Spinal cord (tissue), 10 donors: ENCODE measurements around the gene GLMN. TPM values are rescaled to one million over a fixed set of nuclear protein-coding genes. Genes with fewer than 3 reads are reported as not detected.

ENCODE experiments used
- DNase-seq, 6 donors: peaks; one replicate each; pipeline versions ENCODE4 v3.0.0 to v3.0.0-alpha.2; 2013 to 2015; ENCODE audit warnings: low spot score in 6 of 6, low read depth in 4 of 6
- H3K27ac ChIP-seq: one replicate; pipeline ENCODE4 v1.5.1; 2013; ENCODE audit warnings: low read depth, low read length, control low read depth
- H3K27me3 ChIP-seq: one replicate; pipeline ENCODE4 v1.6.1; 2013; ENCODE audit warnings: low read length; ENCODE audit not compliant: control insufficient read depth, insufficient read depth
- H3K36me3 ChIP-seq: one replicate; pipeline ENCODE4 v1.6.1; 2013; ENCODE audit warnings: low read length; ENCODE audit not compliant: control insufficient read depth, insufficient read depth
- H3K4me1 ChIP-seq: one replicate; pipeline ENCODE4 v1.6.1; 2013; ENCODE audit warnings: low read length; ENCODE audit not compliant: control insufficient read depth, insufficient read depth
- H3K4me3 ChIP-seq: one replicate; pipeline ENCODE4 v1.5.1; 2013; ENCODE audit warnings: low read depth, low read length, control low read depth
- H3K9me3 ChIP-seq: one replicate; pipeline ENCODE4 v1.6.1; 2013; ENCODE audit warnings: low read length; ENCODE audit not compliant: control insufficient read depth, insufficient read depth
- WGBS: methylation state at CpG from one replicate; pipeline ENCODE4 v1.1.5; 2013; ENCODE audit warnings: missing lambda C conversion rate; ENCODE audit not compliant: insufficient coverage; 5-methylcytosine and 5-hydroxymethylcytosine counted together
- polyA plus RNA-seq, 2 donors: library from polyadenylated mRNA; unstranded; fragments of 120-200 nt; gene quantifications; one replicate each; pipeline ENCODE4 v1.2.1, GENCODE V29; 2013; ENCODE audit not compliant: insufficient read length in 2 of 2
- total RNA-seq, 2 donors: library from RNA; depleted of rRNA in 1 of 2; stranded (reverse); fragments of 120-200 nt in 1 of 2; fragments of >200 nt in 1 of 2; gene quantifications; one replicate each; pipeline versions ENCODE4 v1.2.3 to v1.2.4, GENCODE V29; 2013 to 2014
- donor health status: healthy.

Gene GLMN
- total and polyA plus RNA-seq, 4 donors = 15.1 to 28.7 (median 24.8) TPM

- no peak overlapping the region for H3K4me3 ChIP-seq
- H3K9me3 ChIP-seq = peaks cover 5% of the 10 kb centered on the region
- no CpG with 5 or more reads among the region's 2 CpGs for WGBS
- H3K36me3 ChIP-seq = no peaks in the 10 kb centered on the region
- no peaks in the 10 kb centered on the region for H3K4me1 ChIP-seq
- no peak for DNase-seq
- H3K27me3 ChIP-seq = no peaks in the 10 kb centered on the region
- no peak overlapping the region for H3K27ac ChIP-seq
Observed at GRCh38 chr1:92211166-92211565, 87.6 kb downstream of the GLMN start.

- Histone ChIP-seq H3K27ac (no peak overlapping the region), H3K36me3 (no peaks in the 10 kb centered on the region), H3K9me3 (peaks cover 5% of the 10 kb centered on the region), H3K4me1 (no peaks in the 10 kb centered on the region), H3K4me3 (no peak overlapping the region), H3K27me3 (no peaks in the 10 kb centered on the region)
- no CpG with 5 or more reads among the region's 2 CpGs for WGBS
- DNase-seq = no peak
Observed at GRCh38 chr1:92210701-92211100, 88.1 kb downstream of the GLMN start.

GRCh38 chr1:92203105-92203504, 95.7 kb downstream of the GLMN start:
- Histone ChIP-seq H3K9me3 (peaks cover 5% of the 10 kb centered on the region), H3K27me3 (no peaks in the 10 kb centered on the region), H3K27ac (no peak overlapping the region), H3K36me3 (no peaks in the 10 kb centered on the region), H3K4me1 (no peaks in the 10 kb centered on the region), H3K4me3 (no peak overlapping the region)
- no peak for DNase-seq

GRCh38 chr1:92201973-92202372, 96.8 kb downstream of the GLMN start:
- Histone ChIP-seq H3K27ac (no peak overlapping the region), H3K9me3 (peaks cover 5% of the 10 kb centered on the region), H3K36me3 (no peaks in the 10 kb centered on the region), H3K4me3 (no peak overlapping the region), H3K27me3 (no peaks in the 10 kb centered on the region), H3K4me1 (no peaks in the 10 kb centered on the region)
- no peak for DNase-seq
- 90% methylated on average over 2 of the region's 5 CpGs for WGBS

Other genes starting within 250 kb of the GLMN start
- under 1 TPM in 1 of 2 donors, not detected in 1; 0.44 TPM for gene SETSIP, start 223.6 kb downstream of the GLMN start, total RNA-seq
- gene SETSIP, start 223.6 kb downstream of the GLMN start, polyA plus RNA-seq = under 1 TPM in 1 of 2 donors, not detected in 1; 0.42 TPM
- gene BTBD8, start 218.6 kb downstream of the GLMN start, total RNA-seq = 10 to 100 TPM; 15.4 to 56.1 TPM
- 10 to 100 TPM; 18.0 to 27.3 TPM for gene BTBD8, start 218.6 kb downstream of the GLMN start, polyA plus RNA-seq
- gene C1orf146, start 81.1 kb downstream of the GLMN start, total RNA-seq = not detected
- under 1 TPM; 0.36 to 0.60 TPM for gene C1orf146, start 81.1 kb downstream of the GLMN start, polyA plus RNA-seq
- gene RPAP2, start 72 bp upstream of the GLMN start, total RNA-seq = 10 to 100 TPM; 24.6 to 35.3 TPM
- gene RPAP2, start 72 bp upstream of the GLMN start, polyA plus RNA-seq = 10 to 100 TPM; 13.6 to 15.5 TPM
- 1 to 10 TPM in 1 of 2 donors, under 1 TPM in 1; 0.44 to 1.2 TPM for gene GFI1, start 187.9 kb upstream of the GLMN start, total RNA-seq
- under 1 TPM; 0.16 to 0.26 TPM for gene GFI1, start 187.9 kb upstream of the GLMN start, polyA plus RNA-seq